HG02885 (cell line): ENCODE data around the gene OR52E4.

Source experiments
- ATAC-seq: cut with Tn5 transposase; IDR thresholded peaks from one replicate; pipeline ENCODE4 v1.9.1; 2021; ENCODE audit warnings: mild to moderate bottlenecking; ENCODE audit not compliant: unreplicated experiment, poor library complexity

OR52E4 gene

DNA sequence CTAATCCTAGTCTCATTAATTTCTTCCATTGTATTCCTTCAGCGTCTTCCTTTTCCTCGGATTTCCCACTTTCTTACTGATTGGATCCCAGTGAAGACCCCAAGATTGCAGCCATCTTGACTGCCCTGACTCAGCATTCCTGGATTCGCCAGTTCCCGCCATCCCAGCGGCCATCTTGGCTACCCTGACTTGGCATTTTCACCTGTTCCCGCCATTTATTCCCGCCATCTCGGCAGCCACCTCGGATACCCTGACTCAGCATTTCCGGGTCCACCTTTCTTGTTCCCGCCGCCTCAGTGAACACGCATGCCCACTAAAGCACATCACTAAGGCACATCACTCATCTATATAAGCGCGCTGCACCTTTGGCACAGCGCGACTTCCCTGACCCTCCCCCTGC lies 47.8 kb downstream of the OR52E4 start:
- no peak for ATAC-seq

DNA sequence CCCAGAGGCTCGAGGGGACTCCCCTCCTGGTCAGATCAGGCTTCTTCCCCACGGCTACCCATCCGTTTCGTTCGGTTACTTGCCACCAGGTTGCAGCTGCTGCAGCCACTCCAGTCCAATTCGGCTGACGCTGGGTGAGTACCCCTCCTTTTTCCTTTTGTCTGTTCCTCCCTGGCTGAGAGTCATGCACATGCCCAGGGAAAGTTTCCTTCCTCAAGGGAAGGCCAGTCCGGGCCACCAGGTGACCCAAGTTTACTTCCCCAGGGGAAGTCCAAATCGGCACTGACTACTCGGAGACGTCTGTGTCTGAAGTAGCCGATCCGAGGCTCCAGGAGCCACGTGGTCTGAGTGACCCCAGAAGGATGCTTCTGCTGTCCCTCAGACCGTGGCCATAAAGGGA lies 48.4 kb downstream of the OR52E4 start:
- no peak for ATAC-seq

DNA sequence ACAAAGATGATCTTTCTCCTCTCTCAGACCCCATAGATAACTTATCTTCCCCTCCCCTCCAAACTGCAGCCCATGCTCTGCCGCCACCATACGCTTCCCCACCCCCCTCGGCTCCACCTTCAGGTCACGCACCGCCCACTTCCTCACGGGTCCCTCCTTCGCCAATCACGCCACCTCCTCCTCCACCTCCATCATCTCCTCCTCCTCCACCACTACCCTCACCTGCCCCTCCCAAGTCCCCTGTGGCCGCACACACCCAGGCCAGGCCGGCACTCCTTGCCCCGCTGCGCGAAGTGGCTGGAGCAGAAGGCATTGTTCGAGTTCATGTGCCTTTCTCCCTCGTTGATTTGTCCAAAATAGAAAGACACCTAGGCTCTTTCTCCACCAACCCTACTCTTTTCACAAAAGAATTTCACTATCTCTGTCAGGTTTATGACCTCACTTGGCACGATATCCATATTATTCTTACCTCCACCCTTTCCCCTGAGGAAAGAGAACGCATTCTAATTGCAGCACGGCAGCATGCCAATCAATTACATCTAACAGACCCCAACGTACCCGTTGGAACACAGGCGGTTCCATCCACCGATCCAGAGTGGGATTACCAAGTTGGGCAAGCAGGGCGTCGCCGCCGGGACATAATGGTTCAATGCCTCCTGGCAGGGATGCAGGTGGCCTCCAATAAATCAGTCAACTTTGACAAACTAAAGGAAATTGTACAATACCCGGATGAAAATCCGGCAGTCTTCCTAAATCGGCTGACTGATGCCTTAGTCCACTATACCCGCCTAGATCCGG lies 49.3 kb downstream of the OR52E4 start:
- no peak for ATAC-seq

DNA sequence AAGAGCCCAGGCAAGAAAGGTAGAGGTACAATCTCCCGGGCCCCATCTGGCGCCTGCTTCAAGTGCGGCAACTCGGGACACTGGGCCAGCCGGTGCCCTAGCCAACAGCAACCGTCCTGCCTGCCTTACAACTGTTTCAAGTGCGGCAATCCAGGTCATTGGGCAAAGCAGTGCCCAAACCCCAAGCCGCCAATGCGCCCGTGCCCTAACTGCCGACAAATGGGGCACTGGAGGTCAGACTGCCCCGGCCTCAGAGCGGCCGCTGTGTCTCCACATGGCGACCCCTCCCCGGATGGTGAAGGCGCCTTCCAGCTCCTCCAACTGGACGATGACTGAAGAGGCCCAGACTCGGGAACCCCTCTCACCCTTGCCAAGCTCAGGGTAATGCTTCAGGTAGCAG lies 50.2 kb downstream of the OR52E4 start:
- ATAC-seq = no peak

DNA sequence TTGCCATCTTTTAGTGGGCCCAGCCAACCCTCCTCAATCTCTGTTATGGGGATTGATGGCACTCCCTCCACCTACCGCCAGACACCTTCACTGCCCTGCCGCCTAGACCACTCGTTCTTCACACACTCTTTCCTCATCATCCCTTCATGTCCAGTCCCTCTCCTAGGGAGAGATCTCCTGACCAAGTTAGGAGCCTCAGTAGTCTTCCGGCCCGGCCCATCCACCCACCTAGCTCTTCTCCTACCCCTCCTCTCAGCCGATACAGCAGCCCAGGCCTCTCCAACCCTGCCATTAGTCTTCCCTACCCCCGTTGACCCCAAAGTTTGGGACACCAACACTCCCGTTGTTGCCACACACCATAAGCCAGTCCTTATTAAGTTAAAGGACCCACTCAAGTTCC lies 50.6 kb downstream of the OR52E4 start:
- ATAC-seq = no peak

DNA sequence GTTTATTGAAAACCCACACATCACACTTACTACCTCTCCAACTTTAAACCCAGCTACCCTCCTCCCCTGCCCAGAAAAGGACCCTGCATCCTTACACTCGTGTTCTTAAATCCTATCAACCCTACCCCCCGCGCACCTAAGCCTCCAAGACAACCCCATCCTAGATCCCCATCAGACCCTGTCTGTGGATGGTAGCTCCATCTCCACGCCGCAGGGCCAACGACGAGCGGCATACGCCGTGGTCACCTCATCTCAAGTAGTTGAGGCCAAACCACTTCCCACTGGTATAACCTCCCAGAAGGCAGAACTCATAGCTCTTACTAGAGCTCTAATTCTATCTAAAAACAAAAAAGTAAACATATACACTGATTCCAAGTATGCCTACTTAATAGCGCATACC lies 52.2 kb downstream of the OR52E4 start:
- ATAC-seq = no peak

DNA sequence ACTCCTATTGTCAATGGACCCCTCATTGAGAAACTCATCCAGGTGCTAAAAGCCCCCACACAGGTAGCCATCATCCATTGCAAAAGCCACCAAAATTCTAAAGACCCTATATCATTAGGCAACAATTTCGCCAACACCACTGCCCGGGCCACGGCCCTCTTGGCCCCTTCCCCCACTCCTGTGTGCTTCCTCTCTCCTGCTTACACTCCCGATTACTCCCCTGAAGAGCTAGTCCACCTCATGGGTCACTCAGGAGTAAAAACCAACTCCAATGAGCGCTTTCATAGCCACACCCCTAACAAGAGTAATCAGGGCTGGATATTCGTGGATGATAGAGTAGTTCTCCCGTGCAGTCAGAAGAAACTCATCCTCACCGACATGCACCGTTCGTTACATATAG lies 52.7 kb downstream of the OR52E4 start:
- no peak for ATAC-seq
